Embryonic facial prominence (tissue), 1 donor: ENCODE results near the gene TMEM200B.
A peak's percentile ranks its signal among the peaks of the same experiment; 100 is the strongest.
"Not testable (repeated sequence)": the region's sequence is repeated elsewhere in the genome, so short reads cannot be mapped to it uniquely, and the experiment has no call there.

ENCODE experiments used
- DNase-seq: peaks from one replicate; pipeline ENCODE4 v3.0.0-alpha.2; 2016; ENCODE audit errors: extremely low spot score

The TMEM200B gene

DNA sequence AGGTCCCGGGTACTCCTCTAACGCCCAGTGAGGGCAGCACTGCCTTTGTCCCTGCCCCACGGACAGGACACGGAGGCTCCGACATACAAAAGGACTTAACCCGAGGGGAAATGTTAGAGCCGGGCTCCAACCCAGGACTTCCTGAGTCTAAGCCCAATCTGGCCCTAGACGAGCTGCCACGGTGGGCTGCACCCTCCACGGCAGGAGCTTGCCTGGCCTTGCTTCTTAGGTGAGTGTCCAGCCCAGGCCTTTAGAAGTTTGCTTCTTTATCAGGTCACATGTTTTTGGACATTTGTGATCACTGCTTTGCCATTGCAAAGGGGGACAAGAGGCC is 11.0 kb upstream of the TMEM200B start:
- no peak for DNase-seq

DNA sequence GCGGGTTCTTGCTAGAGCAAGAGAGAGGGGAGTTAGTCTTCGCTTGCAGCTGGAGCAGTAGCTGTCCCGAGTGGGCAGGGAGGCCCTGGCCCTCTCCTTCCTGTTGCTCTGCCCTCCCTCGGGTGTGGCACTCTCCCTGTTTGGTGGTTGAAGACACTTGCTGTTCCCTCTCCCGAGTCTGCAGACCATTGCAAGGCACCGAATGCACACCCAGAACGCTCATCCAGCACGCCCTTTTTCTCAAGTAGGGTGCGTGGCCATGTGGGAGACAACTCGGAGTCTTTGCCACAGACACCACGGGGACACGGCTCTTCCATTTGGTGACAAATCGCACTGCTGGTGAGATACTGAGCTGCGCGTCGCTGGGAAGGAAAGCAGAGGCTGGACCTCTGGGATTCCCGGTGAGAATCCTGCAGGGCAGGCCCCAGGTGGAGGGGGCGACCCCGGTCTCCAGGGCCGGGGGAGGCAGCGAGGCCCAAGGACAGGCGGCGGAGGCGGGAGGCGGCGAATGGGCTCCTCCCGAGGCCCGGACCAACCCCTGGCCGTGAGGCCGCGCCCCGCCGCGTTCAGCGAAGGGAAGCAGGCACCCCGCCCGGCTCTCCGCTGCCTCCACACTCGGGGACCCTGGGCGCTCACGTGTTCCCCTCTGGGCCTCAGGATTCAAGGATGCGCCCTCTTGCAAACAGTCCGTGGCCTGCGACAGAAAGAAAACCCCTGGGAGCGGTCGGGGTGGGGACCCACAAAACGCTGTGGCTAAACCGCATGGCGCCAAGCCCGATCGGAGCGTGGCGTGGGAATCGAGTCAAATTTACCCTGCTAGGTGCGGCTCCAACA is 10.4 kb upstream of the TMEM200B start:
- DNase-seq = no peak

DNA sequence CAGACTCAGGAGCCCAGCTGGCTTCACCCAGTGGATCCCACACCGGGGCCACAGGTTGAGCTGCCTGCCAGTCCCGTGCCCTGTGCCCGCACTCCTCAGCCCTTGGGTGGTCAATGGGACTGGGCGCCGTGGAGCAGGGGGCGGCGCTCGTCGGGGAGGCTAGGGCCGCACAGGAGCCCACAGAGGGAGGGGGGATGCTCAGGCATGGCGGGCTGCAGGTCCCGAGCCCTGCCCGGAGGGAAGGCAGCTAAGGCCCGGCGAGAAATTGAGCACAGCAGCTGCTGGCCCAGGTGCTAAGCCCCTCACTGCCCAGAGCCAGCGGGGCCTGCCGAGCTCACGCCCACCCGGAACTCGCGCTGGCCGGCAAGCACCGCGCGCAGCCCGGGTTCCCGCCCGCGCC is 7.4 kb upstream of the TMEM200B start:
- not testable (repeated sequence) for DNase-seq

DNA sequence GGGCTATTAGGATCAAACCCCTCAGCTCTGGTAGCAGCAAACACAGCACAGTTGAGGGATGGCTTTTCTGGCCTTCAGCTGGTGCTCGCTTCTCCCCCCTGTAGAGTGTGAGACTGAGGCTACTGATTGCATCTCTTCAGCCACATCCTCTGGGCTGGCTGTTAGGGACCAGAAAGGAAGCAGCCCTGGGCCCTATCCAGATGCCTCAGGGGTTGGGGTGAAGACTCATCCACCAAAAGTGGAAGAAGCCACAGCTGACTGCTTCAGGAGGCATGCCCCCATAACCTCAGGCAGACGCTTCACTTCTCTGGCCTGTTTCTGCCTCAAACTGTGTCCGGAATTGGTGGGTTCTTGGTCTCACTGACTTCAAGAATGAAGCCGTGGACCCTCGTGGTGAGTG is 6.2 kb upstream of the TMEM200B start:
- no peak for DNase-seq

DNA sequence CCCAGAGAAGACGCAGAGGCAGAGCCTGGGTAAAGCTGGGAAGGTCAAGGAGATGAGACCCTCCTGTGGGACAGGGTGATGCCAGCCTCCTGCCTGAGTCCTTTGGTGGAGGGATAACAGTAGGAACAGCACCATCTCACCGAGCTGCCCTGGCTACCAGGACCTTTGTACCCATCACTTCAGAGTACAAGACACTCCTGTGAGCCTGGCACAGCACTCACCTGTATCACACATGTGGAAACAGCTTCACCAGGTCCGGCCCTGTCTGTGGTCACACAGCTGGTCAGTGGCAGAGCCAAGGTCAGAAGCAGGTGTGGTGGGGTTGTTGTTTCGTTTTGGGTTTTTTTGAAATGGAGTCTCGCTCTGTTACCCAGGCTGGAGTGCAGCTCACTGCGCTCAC is 5.0 kb upstream of the TMEM200B start:
- DNase-seq = no peak

DNA sequence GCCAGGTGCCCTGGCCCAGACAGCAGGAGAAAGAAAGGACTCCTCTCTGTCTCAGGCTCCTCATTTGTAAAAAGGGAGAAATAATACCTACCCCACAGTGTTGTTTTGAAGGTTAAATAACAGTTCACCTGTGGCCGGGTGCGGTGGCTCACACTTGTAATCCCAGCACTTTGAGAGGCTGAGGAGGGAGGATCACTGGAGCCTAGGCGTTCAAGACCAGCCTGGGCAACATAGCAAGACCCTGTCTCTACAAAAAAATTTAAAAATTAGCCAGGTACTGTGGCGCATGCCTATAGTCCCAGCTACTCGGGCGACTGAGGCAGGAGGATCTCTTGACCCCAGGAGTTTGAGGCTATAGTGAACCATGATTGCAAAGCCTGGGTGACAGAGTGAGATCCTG is 2.5 kb upstream of the TMEM200B start:
- DNase-seq = no peak

DNA sequence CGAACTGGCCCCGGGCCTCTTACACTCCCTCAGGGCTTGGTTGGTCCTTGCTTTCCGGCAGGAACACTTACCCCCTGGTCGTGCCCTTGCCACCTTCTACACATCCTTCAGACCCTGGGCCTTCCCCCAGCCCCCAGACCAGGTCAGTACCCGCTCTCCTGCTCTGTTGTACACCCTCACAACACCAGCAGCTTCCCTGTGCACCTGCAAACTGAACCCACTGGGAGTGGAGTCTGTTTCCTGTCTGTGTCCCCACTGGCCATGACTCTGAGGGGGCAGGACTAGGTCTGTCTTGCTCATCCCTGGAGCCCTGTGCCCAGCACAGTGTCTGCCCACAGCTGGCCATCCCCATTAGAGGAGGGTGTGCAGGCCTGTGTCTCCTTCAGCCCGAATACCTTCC is 2.1 kb upstream of the TMEM200B start:
- no peak for DNase-seq

DNA sequence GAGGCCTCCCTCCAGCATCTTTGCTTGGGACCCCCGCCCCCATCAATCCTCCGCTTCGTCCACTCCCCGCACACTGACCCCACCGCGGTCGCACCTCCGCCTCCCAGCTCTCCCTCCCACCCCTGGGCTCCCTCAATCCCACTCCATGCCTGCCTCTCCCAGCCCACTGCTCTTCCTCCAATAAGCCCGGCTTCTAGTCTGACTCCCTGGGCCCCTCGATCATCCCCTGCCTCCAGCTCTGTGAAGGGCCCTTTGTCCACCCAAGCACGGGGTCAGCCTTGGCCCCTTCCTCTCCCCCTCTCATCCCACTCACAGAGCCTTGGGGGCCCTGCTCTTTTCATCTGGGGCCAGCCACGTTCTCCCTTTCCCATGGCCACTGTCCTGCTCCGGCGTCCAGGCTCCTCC is 1.5 kb upstream of the TMEM200B start:
- DNase-seq = no peak

DNA sequence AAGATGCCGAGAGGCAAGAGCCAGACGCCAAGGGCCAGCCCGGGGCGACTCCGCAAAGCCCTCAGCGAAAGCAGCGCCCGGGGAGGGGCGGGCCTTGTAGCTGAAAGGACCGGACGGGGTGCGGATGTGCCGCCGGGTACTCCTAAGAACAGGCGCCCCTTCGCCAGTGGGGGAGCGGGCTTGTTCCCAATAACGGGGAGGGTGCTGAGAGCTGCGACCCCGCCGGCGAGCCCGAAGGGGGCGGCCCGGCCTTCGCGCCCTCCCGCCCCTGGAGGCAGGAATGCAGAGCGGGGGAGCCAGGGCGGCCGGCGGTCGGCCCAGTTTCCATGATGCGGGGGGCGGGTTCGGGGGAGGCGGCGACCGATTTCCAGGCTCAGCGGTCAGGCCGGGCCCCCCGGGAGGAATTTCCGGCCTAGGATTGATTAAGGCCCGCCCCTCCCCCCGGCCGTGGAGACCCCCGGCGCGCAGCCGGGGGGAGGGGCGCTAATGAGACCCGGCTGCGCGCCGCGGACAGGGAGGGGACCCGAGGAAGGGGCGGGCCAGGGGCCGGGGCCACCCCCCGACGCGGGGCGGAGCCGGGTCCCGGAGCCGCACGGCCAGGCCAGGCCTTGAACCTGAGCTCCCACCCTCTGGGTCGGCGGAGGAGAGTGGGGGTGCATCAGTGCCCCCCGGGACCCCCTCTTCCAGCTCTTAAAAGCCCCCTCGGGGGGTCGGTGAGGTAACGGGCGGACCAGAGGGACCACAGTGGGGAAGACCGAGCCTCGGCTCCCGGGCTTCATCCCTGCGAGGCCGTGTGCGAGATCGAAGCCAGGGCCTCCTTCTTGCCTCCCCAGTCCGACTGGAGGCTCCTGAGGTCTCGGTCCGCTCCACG is 898 bp upstream of the TMEM200B start:
- DNase-seq = peak; percentile 82

DNA sequence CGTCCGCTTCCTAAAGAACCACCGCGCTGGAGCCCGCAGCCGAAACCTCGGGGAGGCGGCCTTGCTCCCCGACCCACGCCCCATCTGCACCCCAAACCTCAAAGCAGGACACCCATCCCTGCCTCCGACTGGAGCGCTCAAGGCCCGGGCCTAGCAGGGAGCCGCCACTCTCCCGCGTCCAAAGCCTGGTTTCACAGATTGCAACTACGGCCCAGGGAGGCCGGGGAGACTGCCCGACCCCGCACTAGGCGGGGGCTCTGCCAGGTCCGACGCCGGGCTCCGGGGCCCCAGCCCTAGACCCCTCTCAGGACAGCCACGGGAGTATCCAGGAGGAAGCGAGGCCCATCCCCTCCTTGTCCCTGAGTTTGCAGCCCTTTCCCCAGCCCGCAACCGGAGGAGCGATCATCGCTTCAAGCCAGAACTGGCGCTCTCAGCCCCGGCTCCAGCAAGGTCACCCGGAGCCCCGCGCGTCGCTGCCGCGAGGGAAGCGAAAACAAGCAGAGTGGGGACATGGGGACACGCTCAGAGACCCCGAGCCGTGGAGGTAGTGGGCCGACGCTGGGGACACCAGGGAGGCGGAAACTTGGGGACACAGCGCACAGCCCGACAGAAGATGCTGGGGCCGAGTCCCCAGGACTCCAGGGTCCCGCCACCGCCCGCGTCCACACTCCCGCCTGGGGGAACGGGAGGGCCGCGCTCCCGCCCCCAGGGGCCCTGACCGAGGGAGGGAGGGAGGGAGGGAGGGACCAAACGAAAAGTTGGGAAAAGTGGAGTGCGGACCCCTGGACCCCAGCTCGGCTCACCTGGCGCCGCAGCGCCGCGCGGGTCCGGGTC is 433 bp downstream of the TMEM200B start:
- no peak for DNase-seq

DNA sequence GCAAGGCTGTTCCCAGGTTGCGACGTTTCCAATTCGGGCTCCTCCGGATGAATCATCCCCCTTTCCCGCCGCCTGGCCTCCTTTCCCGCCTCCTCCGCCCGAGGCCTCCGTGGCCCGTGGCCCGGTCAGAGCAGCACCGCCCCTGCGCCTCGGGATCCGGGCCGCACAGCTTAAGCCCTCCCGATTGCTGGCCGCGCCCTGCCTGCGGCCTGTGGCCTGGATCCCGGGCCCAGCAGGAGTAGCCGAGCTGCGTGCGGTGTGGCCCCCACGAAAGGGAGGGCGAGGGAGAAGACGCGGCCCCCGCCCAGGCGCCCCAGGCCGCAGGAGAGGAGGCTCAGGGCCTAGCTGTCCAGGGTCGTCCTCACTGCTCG is 1.0 kb downstream of the TMEM200B start:
- no peak for DNase-seq

DNA sequence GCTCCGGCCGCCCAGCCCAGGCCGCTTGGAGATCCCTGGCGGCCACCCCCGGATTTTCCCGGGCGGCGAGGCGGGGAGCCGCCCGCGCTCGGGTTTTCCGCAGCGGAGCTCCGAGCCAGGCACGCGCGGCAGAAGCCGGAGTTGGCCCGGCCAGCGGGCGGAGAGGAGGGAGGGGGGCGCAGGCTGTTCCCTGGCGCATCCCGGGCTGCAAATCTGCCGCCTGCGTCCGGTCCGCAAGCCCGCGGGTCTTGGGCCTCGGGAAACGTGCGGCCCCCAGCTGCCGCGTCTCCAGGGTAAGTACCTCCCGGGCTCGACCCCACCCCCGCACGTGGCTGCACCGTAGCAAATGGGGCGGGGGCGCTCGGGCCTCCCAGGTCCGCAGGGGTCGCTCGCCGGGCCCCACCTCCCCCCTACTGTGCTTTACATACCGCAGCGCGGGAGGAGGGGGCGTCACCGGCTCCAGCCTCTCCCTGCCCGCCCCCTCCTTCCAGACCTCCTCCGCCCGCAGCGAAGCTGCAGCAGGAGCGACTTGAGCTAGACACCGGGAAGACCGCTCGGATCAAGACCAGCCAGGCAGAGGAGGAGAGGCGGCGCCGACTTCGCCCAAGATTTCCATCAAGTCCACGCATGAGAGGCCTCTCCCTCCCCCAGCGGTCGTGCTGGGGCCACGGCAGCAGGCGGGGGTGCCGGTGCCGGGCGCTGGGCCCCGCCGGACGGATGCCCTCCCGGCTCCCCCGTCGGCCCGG is 1.6 kb downstream of the TMEM200B start:
- DNase-seq = no peak

DNA sequence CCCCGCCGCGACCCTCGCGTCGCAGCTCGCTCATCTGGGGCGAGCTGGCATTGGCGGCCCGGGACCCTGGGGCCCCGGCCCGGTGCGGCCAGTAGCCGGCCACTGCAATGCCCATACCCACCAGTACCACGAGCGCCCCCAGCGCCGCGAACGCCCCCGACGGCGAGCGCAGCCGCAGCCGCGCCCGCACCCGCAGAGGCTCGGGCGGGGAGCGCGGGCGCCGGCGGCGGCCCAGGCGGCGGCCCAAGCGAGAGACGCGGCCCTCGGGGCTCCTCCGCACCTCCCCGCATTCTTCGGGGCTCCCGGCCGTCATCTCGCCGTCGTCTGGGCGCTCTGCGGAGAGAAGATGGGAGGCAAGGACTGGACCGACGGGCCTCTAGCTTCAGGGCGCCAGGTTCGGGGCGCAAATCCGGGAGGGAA is 2.2 kb downstream of the TMEM200B start:
- DNase-seq = no peak

DNA sequence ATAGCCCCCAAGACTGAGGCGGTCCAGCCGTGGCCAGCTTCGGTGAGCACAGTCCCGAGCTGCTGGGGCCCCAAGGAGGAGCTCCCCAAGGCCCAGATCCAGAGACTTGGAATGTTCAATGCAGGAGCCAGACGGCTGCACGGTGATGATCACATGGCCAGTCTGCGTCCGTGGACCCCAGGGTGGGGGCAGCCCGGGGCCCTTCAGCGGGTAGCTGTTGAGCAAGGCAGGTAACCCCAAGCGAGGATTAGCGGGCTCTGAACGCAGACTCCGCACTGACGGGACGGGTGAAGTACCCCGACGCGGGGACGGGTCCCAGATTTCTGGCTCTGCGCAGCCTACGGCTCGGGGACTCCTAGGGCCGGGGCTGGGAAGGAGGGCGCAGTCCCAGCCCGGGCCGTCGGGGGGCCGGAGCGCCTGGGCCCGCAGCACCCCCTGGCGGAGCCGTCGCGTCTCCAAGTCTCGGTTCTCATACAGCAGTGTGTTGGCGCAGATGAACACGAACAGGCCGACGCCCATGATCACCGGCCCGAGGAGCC is 2.7 kb downstream of the TMEM200B start:
- DNase-seq = no peak

DNA sequence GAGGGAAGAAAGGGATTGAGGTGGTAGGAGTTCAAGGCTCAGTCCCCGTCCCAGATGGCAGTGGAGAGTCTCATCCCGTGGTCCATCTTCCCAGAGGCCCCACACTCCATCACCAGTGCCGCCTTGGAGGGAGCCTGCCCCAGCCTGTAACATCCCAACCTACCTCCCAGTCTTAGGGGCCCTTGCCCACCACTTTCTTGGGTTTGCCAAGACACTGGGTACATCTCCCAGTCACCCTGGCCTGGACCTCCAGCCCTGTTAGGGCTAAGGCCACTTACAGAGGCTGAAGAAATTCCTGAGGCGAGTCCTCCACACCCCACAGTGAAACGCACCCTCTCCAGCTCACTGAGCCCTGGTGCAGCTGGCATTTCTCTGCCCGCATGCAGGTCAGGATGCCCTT is 3.3 kb downstream of the TMEM200B start:
- DNase-seq = no peak

DNA sequence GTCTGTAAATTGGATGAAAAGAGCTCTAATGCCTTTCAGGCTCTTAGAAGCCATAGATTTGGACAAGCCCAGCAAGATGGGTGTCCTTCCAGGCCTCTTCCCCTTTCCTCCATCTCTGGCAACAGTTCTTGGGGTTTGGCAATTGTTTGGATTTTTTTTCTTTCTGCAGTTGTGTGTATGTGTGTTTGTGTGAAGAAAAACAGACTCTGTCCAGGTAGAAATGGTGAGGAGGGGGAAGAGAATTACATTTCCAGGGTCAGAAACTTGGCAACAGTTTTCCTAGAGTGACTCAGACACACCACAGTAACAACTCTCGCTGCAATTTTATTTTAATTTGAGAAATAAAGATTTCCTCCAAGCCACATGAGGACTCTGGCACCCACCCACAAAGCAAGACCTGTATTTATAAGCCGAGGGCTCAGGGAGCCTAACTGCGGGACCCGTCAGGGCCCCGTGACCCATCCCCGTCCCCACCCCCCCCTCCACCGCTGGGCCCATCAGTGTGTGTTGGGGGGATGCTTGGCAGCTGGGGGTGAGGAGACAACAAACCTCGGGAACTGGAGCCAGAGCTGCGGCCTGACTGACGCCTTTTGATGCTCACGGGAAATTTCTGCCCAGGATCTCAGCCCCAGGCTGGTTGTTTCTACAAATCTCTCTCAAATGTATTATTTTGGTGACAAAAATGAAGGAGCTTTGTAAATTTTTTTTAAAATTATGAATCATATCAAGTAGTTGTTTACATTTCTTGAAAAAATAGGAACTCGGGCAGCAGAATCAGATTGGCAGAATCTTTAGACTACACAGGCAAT is 4.4 kb downstream of the TMEM200B start:
- DNase-seq = no peak

DNA sequence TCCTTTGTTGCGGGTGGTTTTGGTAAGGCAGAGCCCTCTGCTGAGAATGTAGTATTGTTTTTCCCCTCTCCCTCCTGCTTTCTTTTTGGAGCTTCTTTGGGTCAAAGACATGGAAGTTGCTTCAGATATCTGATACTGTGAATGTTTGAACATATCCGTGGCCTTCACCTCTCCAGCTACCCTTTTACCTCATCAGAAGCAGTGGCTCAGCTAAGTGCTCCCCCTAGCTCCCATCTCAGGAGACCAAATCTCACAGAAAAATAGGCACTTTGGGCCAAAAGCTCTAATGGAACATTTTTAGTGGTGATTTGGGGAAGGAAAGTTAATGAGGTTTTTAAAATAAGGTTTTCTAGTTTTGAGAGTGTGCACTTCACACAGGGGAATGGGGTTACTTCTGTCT is 6.3 kb downstream of the TMEM200B start:
- DNase-seq = no peak

DNA sequence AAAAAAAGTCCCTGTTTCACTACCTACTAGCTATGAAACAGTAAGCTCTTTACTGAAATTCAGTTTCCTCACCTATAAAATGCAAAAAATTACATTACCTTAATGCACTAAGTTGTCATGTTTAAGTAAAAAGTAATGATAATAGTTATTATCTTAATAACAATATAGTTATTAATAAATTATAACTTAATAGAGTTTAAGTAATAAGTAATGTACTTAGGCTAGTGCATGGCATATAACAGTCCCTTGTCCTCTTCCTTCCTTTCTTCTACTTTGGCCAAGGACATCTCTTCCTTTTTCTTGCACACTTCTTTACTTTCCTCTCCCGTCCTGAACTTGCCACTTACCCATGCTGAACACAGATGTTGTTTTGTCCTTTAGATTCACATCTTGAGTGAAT is 9.0 kb downstream of the TMEM200B start:
- no peak for DNase-seq

DNA sequence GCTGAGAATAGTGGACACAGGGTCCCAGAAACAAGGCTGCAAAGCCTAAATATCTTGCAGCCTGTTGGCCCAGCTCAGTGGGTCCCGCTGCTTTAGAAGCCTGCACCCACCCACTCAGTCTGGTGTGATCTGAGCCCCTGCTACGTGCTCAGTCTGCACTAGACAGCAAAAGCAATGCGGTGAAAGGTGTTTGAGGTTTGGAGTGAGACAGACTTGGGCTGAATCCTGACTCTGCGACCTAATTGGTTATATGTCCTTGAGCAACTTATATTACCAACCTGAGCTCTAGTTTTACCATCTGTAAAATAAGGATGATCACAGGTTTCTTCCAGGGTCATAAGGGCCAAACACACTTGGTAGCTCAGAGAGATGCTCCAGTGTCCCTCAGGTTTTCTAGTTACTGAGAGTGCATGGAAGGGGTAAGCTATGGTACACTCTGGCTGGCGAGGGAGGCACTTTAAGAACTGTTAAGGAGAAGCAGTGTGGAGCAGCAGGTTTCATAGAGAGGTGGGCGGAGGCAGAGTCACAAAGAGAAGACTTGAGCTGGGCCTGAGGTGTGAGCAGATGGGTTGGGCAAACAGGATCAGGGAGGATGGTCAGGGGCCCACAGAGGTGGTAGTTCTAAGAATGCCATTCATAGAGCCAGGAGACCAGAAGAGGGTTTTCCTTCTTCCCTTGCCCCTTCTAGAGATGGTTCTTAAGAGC is 10.1 kb downstream of the TMEM200B start:
- DNase-seq = no peak
